Measurements from ENCODE around the gene TRIP13.
"Not testable (repeated sequence)": the region's sequence is repeated elsewhere in the genome, so short reads cannot be mapped to it uniquely, and the experiment has no call there.

TRIP13 gene

GRCh38 chr5:937151-937924, 44.7 kb downstream of the TRIP13 start:
- no peaks in the 10 kb centered on the region for H3K36me3 Mint-ChIP-seq (ENCODE audit: low read depth)
- no peak overlapping the region for H3K4me3 Mint-ChIP-seq
- H3K27me3 Mint-ChIP-seq (ENCODE audit: low read depth) = peaks cover 20% of the 10 kb centered on the region
- peaks cover 6% of the 10 kb centered on the region for H3K9me3 Mint-ChIP-seq
- H3K4me1 Mint-ChIP-seq = no peaks in the 10 kb centered on the region
- TF ChIP-seq CTCF (IDR thresholded peaks at IDR 0.05; ENCODE audit: unreplicated experiment in 3 of 3) = no peak
- H3K27ac Mint-ChIP-seq = no peak overlapping the region

GRCh38 chr5:939368-939767, 46.7 kb downstream of the TRIP13 start:
- Mint-ChIP-seq H3K4me3 (no peak overlapping the region), H3K9me3 (peaks cover 7% of the 10 kb centered on the region)
- TF ChIP-seq CTCF (IDR thresholded peaks at IDR 0.05; ENCODE audit: unreplicated experiment in 3 of 3) = no peak

GRCh38 chr5:940741-941140, 48.1 kb downstream of the TRIP13 start:
- Mint-ChIP-seq H3K4me1 (peaks cover 14% of the 10 kb centered on the region), H3K27me3 (ENCODE audit: low read depth) (peaks cover 29% of the 10 kb centered on the region)
- not testable (repeated sequence) for H3K36me3 Mint-ChIP-seq (ENCODE audit: low read depth); H3K4me3 Mint-ChIP-seq; H3K9me3 Mint-ChIP-seq; H3K27ac Mint-ChIP-seq

More at GRCh38 chr5:939368-939767, 46.7 kb downstream of the TRIP13 start:
- no peaks in the 10 kb centered on the region for H3K36me3 Mint-ChIP-seq (ENCODE audit: low read depth)
- H3K27me3 Mint-ChIP-seq (ENCODE audit: low read depth) = peaks cover 25% of the 10 kb centered on the region
- H3K27ac Mint-ChIP-seq = no peak overlapping the region
- peaks cover 10% of the 10 kb centered on the region for H3K4me1 Mint-ChIP-seq

- H3K36me3 Mint-ChIP-seq (ENCODE audit: low read depth) = no peaks in the 10 kb centered on the region
- peaks cover 3% of the 10 kb centered on the region for H3K9me3 Mint-ChIP-seq
- peaks cover 39% of the 10 kb centered on the region for H3K27me3 Mint-ChIP-seq (ENCODE audit: low read depth)
- H3K27ac Mint-ChIP-seq = peak overlapping the region; percentile 28 to 60 (median 47)
- peaks cover 25% of the 10 kb centered on the region for H3K4me1 Mint-ChIP-seq
- H3K4me3 Mint-ChIP-seq = peak overlapping the region in 1 of 3 experiments; percentile 23
- no peak for TF ChIP-seq CTCF (IDR thresholded peaks at IDR 0.05; ENCODE audit: unreplicated experiment in 3 of 3)
Observed at GRCh38 chr5:943201-943917, 50.7 kb downstream of the TRIP13 start.

GRCh38 chr5:943918-944620, 51.4 kb downstream of the TRIP13 start:
- peak overlapping the region in 1 of 3 experiments; percentile 23 for H3K4me3 Mint-ChIP-seq
- peak overlapping the region; percentile 28 to 60 (median 47) for H3K27ac Mint-ChIP-seq
- TF ChIP-seq CTCF (IDR thresholded peaks at IDR 0.05; ENCODE audit: unreplicated experiment in 3 of 3) = no peak
- H3K36me3 Mint-ChIP-seq (ENCODE audit: low read depth) = no peaks in the 10 kb centered on the region
- peaks cover 25% of the 10 kb centered on the region for H3K4me1 Mint-ChIP-seq
- H3K27me3 Mint-ChIP-seq (ENCODE audit: low read depth) = peaks cover 42% of the 10 kb centered on the region
- H3K9me3 Mint-ChIP-seq = peaks cover 3% of the 10 kb centered on the region

- H3K4me1 Mint-ChIP-seq = peaks cover 25% of the 10 kb centered on the region
Observed at GRCh38 chr5:944621-944927, 51.9 kb downstream of the TRIP13 start.

More at GRCh38 chr5:944621-944927, 51.9 kb downstream of the TRIP13 start:
- Mint-ChIP-seq H3K9me3 (peaks cover 3% of the 10 kb centered on the region), H3K36me3 (ENCODE audit: low read depth) (no peaks in the 10 kb centered on the region), H3K4me3 (no peak overlapping the region), H3K27ac (no peak overlapping the region), H3K27me3 (ENCODE audit: low read depth) (peaks cover 42% of the 10 kb centered on the region)
- TF ChIP-seq CTCF (IDR thresholded peaks at IDR 0.05; ENCODE audit: unreplicated experiment in 3 of 3) = no peak
